Measurements from ENCODE around the gene RNF11. TPM values are rescaled to one million over a fixed set of nuclear protein-coding genes. Genes with fewer than 3 reads are reported as not detected.

The RNF11 gene
- polyA plus RNA-seq, 1 donor (not counting 4 experiments of a cell fraction or from before 2014, with no cell fraction given), result 113 TPM

DNA sequence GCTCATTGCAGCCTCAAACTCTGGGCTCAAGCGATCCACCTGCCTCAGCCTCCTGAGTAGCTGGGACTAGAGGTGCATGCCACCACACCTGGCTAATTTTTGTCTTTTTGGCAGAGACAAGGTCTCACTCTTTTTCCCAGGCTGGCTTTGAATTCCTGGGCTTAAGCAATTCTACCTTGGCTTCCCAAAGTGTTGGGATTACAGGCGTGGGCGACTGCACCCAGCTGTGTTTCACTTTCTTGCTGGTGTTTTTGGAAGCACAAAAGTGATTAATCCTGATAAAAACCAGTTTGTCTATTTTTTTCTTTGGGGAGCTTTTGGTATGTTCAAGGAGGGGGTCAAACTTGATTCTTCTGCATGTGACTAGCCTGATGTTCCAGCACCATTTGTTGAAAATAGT lies 19.3 kb downstream of the RNF11 start:
- H3K27me3 ChIP-seq (ENCODE audit: control insufficient read depth, extremely low read depth, insufficient read depth, low read length), result no peaks in the 10 kb centered on the region
- H3K9me1 ChIP-seq (ENCODE audit: control insufficient read depth, extremely low read depth, insufficient read depth, low read length), result no peaks in the 10 kb centered on the region
- H3K27ac ChIP-seq (ENCODE audit: control insufficient read depth, insufficient read depth, low read length), result no peak overlapping the region
- no peaks in the 10 kb centered on the region for H3K9me3 ChIP-seq (ENCODE audit: control insufficient read depth, low read depth, low read length)
- no peak overlapping the region for H3K4me2 ChIP-seq (ENCODE audit: control insufficient read depth, extremely low read depth, insufficient read depth, low read depth, low read length)
- H3K4me3 ChIP-seq (ENCODE audit: control insufficient read depth in 2 of 3, extremely low read depth in 1 of 3, insufficient read depth in 2 of 3, low read depth in 1 of 3, low read length in 3 of 3), result no peak overlapping the region
- H4K20me1 ChIP-seq (ENCODE audit: control insufficient read depth, extremely low read depth, insufficient read depth, low read length), result peaks cover 6% of the 10 kb centered on the region
- dilution Hi-C loops (cut with MboI; ENCODE audit: extremely low pct_ligation_motif_present, low sequenced_read_pairs), result no loop called here
- no peak for TF ChIP-seq EZH2 (IDR thresholded peaks at IDR 0.05; ENCODE audit: low read length)
- TF ChIP-seq, protein P1, sequence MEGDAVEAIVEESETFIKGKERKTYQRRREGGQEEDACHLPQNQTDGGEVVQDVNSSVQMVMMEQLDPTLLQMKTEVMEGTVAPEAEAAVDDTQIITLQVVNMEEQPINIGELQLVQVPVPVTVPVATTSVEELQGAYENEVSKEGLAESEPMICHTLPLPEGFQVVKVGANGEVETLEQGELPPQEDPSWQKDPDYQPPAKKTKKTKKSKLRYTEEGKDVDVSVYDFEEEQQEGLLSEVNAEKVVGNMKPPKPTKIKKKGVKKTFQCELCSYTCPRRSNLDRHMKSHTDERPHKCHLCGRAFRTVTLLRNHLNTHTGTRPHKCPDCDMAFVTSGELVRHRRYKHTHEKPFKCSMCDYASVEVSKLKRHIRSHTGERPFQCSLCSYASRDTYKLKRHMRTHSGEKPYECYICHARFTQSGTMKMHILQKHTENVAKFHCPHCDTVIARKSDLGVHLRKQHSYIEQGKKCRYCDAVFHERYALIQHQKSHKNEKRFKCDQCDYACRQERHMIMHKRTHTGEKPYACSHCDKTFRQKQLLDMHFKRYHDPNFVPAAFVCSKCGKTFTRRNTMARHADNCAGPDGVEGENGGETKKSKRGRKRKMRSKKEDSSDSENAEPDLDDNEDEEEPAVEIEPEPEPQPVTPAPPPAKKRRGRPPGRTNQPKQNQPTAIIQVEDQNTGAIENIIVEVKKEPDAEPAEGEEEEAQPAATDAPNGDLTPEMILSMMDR (optimal IDR thresholded peaks at IDR 0.05 in 1 of 3, IDR thresholded peaks at IDR 0.05 in 1 of 3, conservative IDR thresholded peaks at IDR 0.05 in 1 of 3; ENCODE audit: extremely low read depth in 1 of 3, insufficient read depth in 2 of 3, low read length in 3 of 3), result no peak
- FAIRE-seq (no peak), DNase-seq (ENCODE audit: low read depth, low spot score) (no peak)
- peaks cover 2% of the 10 kb centered on the region for H3K4me1 ChIP-seq (ENCODE audit: control insufficient read depth, extremely low read depth, insufficient read depth, low read length)
- H3K9ac ChIP-seq (ENCODE audit: control insufficient read depth, extremely low read depth, insufficient read depth, low read length), result no peak overlapping the region
- no peaks in the 10 kb centered on the region for H3K36me3 ChIP-seq (ENCODE audit: control insufficient read depth in 2 of 2, extremely low read depth in 1 of 2, insufficient read depth in 2 of 2, low read length in 2 of 2)
- H3K79me2 ChIP-seq (ENCODE audit: control insufficient read depth, insufficient read depth, low read length), result peaks cover 90% of the 10 kb centered on the region
- H2AFZ ChIP-seq (ENCODE audit: control insufficient read depth, low read length), result no peak overlapping the region

DNA sequence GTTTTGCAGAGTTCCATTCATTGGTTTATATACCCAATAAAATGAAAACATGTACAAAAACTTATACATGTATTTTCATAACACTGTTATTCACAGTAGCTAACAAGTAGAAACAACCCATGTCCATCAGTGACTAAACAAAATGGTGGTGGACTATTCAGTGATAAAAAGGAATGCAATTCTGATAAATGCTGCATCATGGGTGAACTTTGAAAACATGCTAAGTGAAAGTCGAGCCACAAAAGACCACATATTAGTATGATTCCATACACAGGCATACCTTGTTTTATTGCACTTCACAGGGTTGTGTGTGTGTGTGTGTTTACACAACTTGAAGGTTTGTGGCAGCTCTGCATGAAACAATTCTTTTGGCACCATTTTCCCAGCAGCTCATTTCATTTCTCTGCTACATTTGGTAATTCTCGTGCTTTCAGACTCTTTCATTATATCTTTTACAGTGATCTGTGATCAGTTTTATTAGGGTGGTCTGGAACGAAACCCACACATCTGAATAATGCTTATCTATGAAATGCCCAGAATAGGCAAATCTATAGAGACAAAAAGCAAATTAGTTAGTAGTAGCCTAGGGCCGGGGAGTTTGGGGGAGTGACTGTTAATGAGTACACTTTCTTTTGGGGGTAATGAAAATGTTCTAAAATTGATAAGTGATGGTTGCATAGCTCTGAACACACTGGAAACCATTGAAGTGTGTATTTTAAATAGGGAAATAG lies 27.2 kb downstream of the RNF11 start:
- DNase-seq (ENCODE audit: low read depth, low spot score), result no peak
- no peak for FAIRE-seq
- no peak overlapping the region for H3K4me3 ChIP-seq (ENCODE audit: control insufficient read depth in 2 of 3, extremely low read depth in 1 of 3, insufficient read depth in 2 of 3, low read depth in 1 of 3, low read length in 3 of 3)
- peaks cover under 1% of the 10 kb centered on the region for H4K20me1 ChIP-seq (ENCODE audit: control insufficient read depth, extremely low read depth, insufficient read depth, low read length)
- no peak overlapping the region for H3K27ac ChIP-seq (ENCODE audit: control insufficient read depth, insufficient read depth, low read length)
- H2AFZ ChIP-seq (ENCODE audit: control insufficient read depth, low read length), result no peak overlapping the region
- H3K27me3 ChIP-seq (ENCODE audit: control insufficient read depth, extremely low read depth, insufficient read depth, low read length), result no peaks in the 10 kb centered on the region
- H3K9me1 ChIP-seq (ENCODE audit: control insufficient read depth, extremely low read depth, insufficient read depth, low read length), result no peaks in the 10 kb centered on the region
- no peak overlapping the region for H3K4me2 ChIP-seq (ENCODE audit: control insufficient read depth, extremely low read depth, insufficient read depth, low read depth, low read length)
- H3K9ac ChIP-seq (ENCODE audit: control insufficient read depth, extremely low read depth, insufficient read depth, low read length), result no peak overlapping the region
- H3K79me2 ChIP-seq (ENCODE audit: control insufficient read depth, insufficient read depth, low read length), result peaks cover 73% of the 10 kb centered on the region
- H3K4me1 ChIP-seq (ENCODE audit: control insufficient read depth, extremely low read depth, insufficient read depth, low read length), result peaks cover 59% of the 10 kb centered on the region
- no peaks in the 10 kb centered on the region for H3K36me3 ChIP-seq (ENCODE audit: control insufficient read depth in 2 of 2, extremely low read depth in 1 of 2, insufficient read depth in 2 of 2, low read length in 2 of 2)
- dilution Hi-C loops (cut with MboI; ENCODE audit: extremely low pct_ligation_motif_present, low sequenced_read_pairs), result no loop called here
- no peak for TF ChIP-seq EZH2 (IDR thresholded peaks at IDR 0.05; ENCODE audit: low read length)
- TF ChIP-seq, protein P1 (optimal IDR thresholded peaks at IDR 0.05 in 1 of 3, IDR thresholded peaks at IDR 0.05 in 1 of 3, conservative IDR thresholded peaks at IDR 0.05 in 1 of 3; ENCODE audit: extremely low read depth in 1 of 3, insufficient read depth in 2 of 3, low read length in 3 of 3), result no peak
- no peaks in the 10 kb centered on the region for H3K9me3 ChIP-seq (ENCODE audit: control insufficient read depth, low read depth, low read length)
